Measurements from ENCODE around the gene PTPRG. TPM values are rescaled to one million over a fixed set of nuclear protein-coding genes. Genes with fewer than 3 reads are reported as not detected.

The PTPRG gene
- total RNA-seq, 4 donors from 2014 or later = 11.0 to 18.5 (median 14.9) TPM

- no peaks in the 10 kb centered on the region for H3K36me3 ChIP-seq
- H3K27ac ChIP-seq = no peak overlapping the region
- no peaks in the 10 kb centered on the region for H3K27me3 ChIP-seq
- H3K9me3 ChIP-seq = no peaks in the 10 kb centered on the region
- H3K4me3 ChIP-seq = no peak overlapping the region
- TF ChIP-seq POLR2A (IDR thresholded peaks at IDR 0.05) (no peak), CTCF (IDR thresholded peaks at IDR 0.05) (no peak), EP300 (IDR thresholded peaks at IDR 0.05) (no peak), POLR2AphosphoS5 (IDR thresholded peaks at IDR 0.05) (no peak)
- DNase-seq (ENCODE audit: low spot score in 2 of 2) = no peak
- 95% methylated on average over 3 of the region's 3 CpGs for WGBS
- no peaks in the 10 kb centered on the region for H3K4me1 ChIP-seq
These were observed 453.7 kb downstream of the PTPRG start for GRCh38 chr3:62015111-62015510.

- DNase-seq (ENCODE audit: low spot score in 2 of 2) = no peak
- Histone ChIP-seq H3K27me3 (no peaks in the 10 kb centered on the region), H3K36me3 (no peaks in the 10 kb centered on the region), H3K27ac (no peak overlapping the region), H3K4me1 (no peaks in the 10 kb centered on the region), H3K4me3 (no peak overlapping the region), H3K9me3 (no peaks in the 10 kb centered on the region)
- WGBS = 89% methylated on average over 1 of the region's 1 CpG
- no peak for TF ChIP-seq POLR2AphosphoS5 (IDR thresholded peaks at IDR 0.05)
- no peak for TF ChIP-seq POLR2A (IDR thresholded peaks at IDR 0.05)
- TF ChIP-seq EP300 (IDR thresholded peaks at IDR 0.05) = no peak
- no peak for TF ChIP-seq CTCF (IDR thresholded peaks at IDR 0.05)
These were observed 458.5 kb downstream of the PTPRG start for GRCh38 chr3:62019906-62020305.

GRCh38 chr3:62020706-62021105 is 459.3 kb downstream of the PTPRG start:
- no peaks in the 10 kb centered on the region for H3K27me3 ChIP-seq
- H3K27ac ChIP-seq = no peak overlapping the region
- no peaks in the 10 kb centered on the region for H3K36me3 ChIP-seq
- H3K4me3 ChIP-seq = no peak overlapping the region
- H3K9me3 ChIP-seq = no peaks in the 10 kb centered on the region
- no peak for DNase-seq (ENCODE audit: low spot score in 2 of 2)
- TF ChIP-seq EP300 (IDR thresholded peaks at IDR 0.05) (no peak), POLR2A (IDR thresholded peaks at IDR 0.05) (no peak), POLR2AphosphoS5 (IDR thresholded peaks at IDR 0.05) (no peak), CTCF (IDR thresholded peaks at IDR 0.05) (no peak)
- 93% methylated on average over 2 of the region's 2 CpGs for WGBS
- H3K4me1 ChIP-seq = no peaks in the 10 kb centered on the region

GRCh38 chr3:62022312-62022711 is 460.9 kb downstream of the PTPRG start:
- WGBS = 87% methylated on average over 4 of the region's 4 CpGs
- no peak overlapping the region for H3K4me3 ChIP-seq
- H3K9me3 ChIP-seq = no peaks in the 10 kb centered on the region
- H3K27ac ChIP-seq = no peak overlapping the region
- H3K4me1 ChIP-seq = no peaks in the 10 kb centered on the region
- no peaks in the 10 kb centered on the region for H3K36me3 ChIP-seq
- no peak for TF ChIP-seq CTCF (IDR thresholded peaks at IDR 0.05)
- TF ChIP-seq EP300 (IDR thresholded peaks at IDR 0.05) = no peak
- TF ChIP-seq POLR2AphosphoS5 (IDR thresholded peaks at IDR 0.05) = no peak
- TF ChIP-seq POLR2A (IDR thresholded peaks at IDR 0.05) = no peak
- no peak for DNase-seq (ENCODE audit: low spot score in 2 of 2)
- no peaks in the 10 kb centered on the region for H3K27me3 ChIP-seq

GRCh38 chr3:62024882-62025281 is 463.5 kb downstream of the PTPRG start:
- H3K4me3 ChIP-seq = no peak overlapping the region
- H3K9me3 ChIP-seq = no peaks in the 10 kb centered on the region
- H3K4me1 ChIP-seq = no peaks in the 10 kb centered on the region
- 79% methylated on average over 3 of the region's 3 CpGs for WGBS
- no peak for TF ChIP-seq EP300 (IDR thresholded peaks at IDR 0.05)
- no peak for TF ChIP-seq POLR2AphosphoS5 (IDR thresholded peaks at IDR 0.05)
- TF ChIP-seq CTCF (IDR thresholded peaks at IDR 0.05) = no peak
- no peak for TF ChIP-seq POLR2A (IDR thresholded peaks at IDR 0.05)
- no peaks in the 10 kb centered on the region for H3K27me3 ChIP-seq
- H3K27ac ChIP-seq = no peak overlapping the region
- no peaks in the 10 kb centered on the region for H3K36me3 ChIP-seq
- no peak for DNase-seq (ENCODE audit: low spot score in 2 of 2)

Data from suprapubic skin (tissue), 4 donors.